ENCODE data around the gene CNOT4.

Gene CNOT4

GRCh38 chr7:135552148-135552547 lies 42.2 kb upstream of the CNOT4 start:
- no peak overlapping the region for H3K4me3 ChIP-seq (ENCODE audit: control insufficient read depth, low read depth, low read length)
- DNase-seq (ENCODE audit: low read depth) = no peak
- TF ChIP-seq CTCF (IDR thresholded peaks at IDR 0.05; ENCODE audit: control insufficient read depth, insufficient read depth, low read depth, low read length, missing control alignments) = no peak

GRCh38 chr7:135550196-135550595 lies 40.3 kb upstream of the CNOT4 start:
- TF ChIP-seq CTCF (IDR thresholded peaks at IDR 0.05; ENCODE audit: control insufficient read depth, insufficient read depth, low read depth, low read length, missing control alignments) = no peak
- DNase-seq (ENCODE audit: low read depth) = no peak
- H3K4me3 ChIP-seq (ENCODE audit: control insufficient read depth, low read depth, low read length) = no peak overlapping the region

- no peak for DNase-seq (ENCODE audit: low read depth)
- no peak for TF ChIP-seq CTCF (IDR thresholded peaks at IDR 0.05; ENCODE audit: control insufficient read depth, insufficient read depth, low read depth, low read length, missing control alignments)
- H3K4me3 ChIP-seq (ENCODE audit: control insufficient read depth, low read depth, low read length) = no peak overlapping the region
Observed at GRCh38 chr7:135541029-135541428, 31.1 kb upstream of the CNOT4 start.

GRCh38 chr7:135539629-135540028 lies 29.7 kb upstream of the CNOT4 start:
- H3K4me3 ChIP-seq (ENCODE audit: control insufficient read depth, low read depth, low read length) = no peak overlapping the region
- no peak for TF ChIP-seq CTCF (IDR thresholded peaks at IDR 0.05; ENCODE audit: control insufficient read depth, insufficient read depth, low read depth, low read length, missing control alignments)

GRCh38 chr7:135538376-135538775 lies 28.5 kb upstream of the CNOT4 start:
- no peak for DNase-seq (ENCODE audit: low read depth)
- no peak for TF ChIP-seq CTCF (IDR thresholded peaks at IDR 0.05; ENCODE audit: control insufficient read depth, insufficient read depth, low read depth, low read length, missing control alignments)
- no peak overlapping the region for H3K4me3 ChIP-seq (ENCODE audit: control insufficient read depth, low read depth, low read length)

More at GRCh38 chr7:135539629-135540028, 29.7 kb upstream of the CNOT4 start:
- no peak for DNase-seq (ENCODE audit: low read depth)

GRCh38 chr7:135537905-135538304 lies 28.0 kb upstream of the CNOT4 start:
- no peak overlapping the region for H3K4me3 ChIP-seq (ENCODE audit: control insufficient read depth, low read depth, low read length)
- TF ChIP-seq CTCF (IDR thresholded peaks at IDR 0.05; ENCODE audit: control insufficient read depth, insufficient read depth, low read depth, low read length, missing control alignments) = no peak
- DNase-seq (ENCODE audit: low read depth) = no peak

GRCh38 chr7:135537453-135537852 lies 27.6 kb upstream of the CNOT4 start:
- TF ChIP-seq CTCF (IDR thresholded peaks at IDR 0.05; ENCODE audit: control insufficient read depth, insufficient read depth, low read depth, low read length, missing control alignments) = no peak
- H3K4me3 ChIP-seq (ENCODE audit: control insufficient read depth, low read depth, low read length) = no peak overlapping the region
- DNase-seq (ENCODE audit: low read depth) = no peak

All from AG09309 (cell line).